GM19239 (cell line): ENCODE results near the gene PLCL1.

ENCODE experiments used
- DNase-seq: peaks from one replicate; pipeline ENCODE4 v3.0.0; 2011; ENCODE audit warnings: low spot score; ENCODE audit not compliant: insufficient read length
- FAIRE-seq: peaks from 2 replicates; lab custom pipeline; 2011; peaks lifted over from hg19 to GRCh38; lab: Jason Lieb, UNC

PLCL1 gene

DNA sequence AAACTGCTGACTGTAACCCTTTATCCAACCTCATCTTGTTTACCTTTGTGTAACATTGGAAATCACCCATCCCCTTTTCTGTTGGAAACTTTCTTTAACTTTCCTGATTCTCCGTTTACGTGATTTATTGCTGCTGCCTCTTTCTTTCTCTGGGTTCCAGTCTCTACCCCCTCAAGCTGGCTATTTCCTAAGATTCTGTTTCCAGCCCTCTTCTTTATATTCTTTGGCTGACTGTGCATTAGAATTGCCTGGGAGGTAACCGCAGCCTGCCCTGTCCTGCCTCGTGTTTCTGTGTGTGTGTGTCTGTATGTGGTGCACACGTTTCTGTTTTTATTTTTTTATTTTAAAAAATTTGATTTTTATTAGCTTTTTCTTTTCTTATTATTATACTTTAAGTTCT, 229.2 kb downstream of the PLCL1 start:
- FAIRE-seq (no peak), DNase-seq (no peak)

DNA sequence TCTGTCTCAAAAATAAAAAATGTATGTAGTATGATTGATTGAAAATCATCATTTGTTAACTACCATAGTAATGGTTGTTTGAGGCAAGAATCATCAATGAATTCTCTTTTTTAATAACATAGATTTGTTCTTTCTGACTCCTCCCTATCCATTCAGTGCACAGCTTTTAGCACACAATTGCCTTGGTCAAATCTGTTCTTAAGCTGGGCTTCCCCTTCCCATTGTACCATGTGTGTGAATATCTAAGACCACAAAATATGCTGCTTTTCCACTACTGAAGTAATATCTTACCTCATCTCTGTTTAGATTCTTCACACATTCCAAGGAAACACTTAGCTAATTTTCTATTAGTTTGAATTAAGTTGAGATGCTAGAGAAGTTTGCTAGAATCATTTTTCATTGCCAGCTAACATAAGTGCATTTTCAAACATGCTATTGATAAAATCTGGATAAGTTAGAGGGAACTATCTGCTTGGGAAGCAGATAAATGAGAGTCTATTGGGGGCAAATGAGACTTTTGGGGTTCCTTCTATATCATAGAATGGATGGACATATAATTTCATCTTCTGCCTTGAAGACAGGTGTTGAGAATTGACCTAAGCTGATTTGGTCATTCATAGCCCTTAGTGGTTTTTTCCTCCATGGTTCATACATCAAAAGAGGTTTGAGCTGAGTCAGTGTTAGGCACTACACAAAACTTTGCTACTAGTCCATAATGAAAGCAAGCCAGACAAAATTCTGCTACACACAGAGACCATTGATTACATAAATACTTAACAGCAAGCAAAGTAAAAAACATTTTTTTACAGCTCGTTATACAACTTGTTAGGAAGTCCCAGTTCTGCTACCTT, 231.9 kb downstream of the PLCL1 start:
- FAIRE-seq, result no peak
- DNase-seq, result no peak

DNA sequence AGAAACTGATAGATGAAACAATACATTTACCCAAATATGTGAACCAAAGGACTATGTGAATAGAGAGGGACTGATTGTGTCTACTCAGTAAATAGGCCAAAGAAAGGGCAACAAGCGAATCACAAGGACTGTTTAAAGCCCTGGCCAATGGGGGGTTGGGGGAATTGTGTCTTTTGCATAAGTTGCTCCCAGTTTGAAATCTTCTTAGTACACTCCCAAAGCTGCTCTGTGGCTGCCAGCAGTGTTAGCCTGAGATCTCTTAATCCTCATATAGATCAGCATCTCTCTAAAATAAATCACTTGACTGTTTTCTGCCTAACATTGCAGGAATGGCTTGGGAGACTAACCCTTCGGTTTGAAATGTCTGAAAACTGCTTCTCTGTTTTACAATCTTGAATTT, 236.4 kb downstream of the PLCL1 start:
- DNase-seq, result no peak
- no peak for FAIRE-seq

- FAIRE-seq, result no peak
These were observed 237.8 kb downstream of the PLCL1 start for GRCh38 chr2:198042189-198042588.

DNA sequence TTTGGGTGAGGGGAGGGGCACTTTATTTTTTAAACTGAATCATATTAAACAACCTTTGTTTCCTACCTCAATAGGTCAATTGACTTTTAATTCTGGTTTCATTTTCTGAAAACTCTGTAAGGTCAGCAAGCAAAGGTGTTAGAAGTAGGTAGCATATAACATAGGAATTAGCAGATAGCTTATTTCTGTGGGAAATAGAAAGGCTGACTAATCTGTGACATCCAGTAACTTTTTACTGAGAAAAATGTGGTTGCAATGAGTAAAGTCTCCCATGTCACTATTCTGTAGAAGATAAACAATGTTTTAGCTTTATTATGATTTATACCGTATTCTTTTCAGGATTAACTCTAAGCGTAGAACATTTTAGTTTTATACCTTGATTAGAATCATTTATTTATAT, 240.4 kb downstream of the PLCL1 start:
- FAIRE-seq (no peak), DNase-seq (no peak)

More at GRCh38 chr2:198042189-198042588, 237.8 kb downstream of the PLCL1 start:
- no peak for DNase-seq

DNA sequence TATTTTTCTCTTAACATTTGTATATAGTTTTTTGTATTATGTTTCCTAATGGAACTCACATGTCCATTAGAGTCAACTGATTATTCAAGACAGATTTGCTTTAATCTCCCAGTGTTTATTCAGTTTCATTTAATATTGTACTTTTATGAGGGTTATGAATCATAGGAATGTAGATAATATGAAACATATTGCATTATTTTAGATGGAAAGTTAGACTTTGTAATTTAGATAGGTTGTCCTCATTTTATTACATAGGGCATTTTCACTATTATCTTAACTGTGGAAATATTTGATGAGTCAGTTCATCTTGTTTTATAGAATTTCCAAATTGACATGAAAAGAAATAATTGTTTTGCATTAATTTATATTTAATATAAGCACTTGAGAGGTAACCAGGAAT, 240.8 kb downstream of the PLCL1 start:
- no peak for FAIRE-seq
- DNase-seq, result no peak

- DNase-seq (no peak), FAIRE-seq (no peak)
These were observed 248.3 kb downstream of the PLCL1 start for GRCh38 chr2:198052741-198053140.

DNA sequence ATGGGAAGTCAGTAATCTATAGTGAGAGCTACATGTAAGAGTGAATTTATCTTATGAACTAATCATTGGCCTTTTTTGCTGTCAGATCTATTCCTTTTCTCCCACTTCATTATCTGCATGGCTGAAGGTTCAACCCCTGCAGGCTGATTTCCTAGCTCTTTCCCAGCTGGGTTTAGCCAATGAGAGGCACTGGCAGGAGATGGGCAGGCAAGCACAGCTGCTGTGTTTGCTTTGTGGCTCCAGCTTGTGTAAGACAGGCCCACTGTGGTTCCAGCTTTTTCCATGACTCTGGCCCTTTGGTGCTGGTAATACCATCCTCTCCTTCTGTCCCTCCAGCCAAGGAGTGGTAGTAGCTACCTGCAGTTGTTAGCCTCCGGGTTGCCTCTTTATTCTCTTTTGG, 248.8 kb downstream of the PLCL1 start:
- DNase-seq (no peak), FAIRE-seq (no peak)

DNA sequence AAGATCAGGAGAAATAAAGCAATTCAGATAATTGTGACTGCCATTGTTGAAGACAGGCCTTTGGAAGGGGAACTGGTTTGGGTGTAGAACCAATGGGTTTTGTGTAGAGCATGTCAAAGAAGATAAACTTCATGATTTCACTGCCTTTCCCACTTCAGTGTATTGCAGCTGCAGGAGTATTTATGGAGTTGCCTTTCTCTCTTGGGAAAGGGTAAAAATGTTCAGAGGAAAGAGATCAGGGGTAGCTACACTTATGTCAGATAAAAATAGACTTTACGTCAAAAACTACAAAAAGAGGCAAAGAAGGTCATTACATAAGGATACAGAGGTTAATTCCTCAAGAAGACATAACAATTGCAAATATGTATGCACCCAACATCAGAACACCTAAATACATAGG, 249.4 kb downstream of the PLCL1 start:
- DNase-seq (no peak), FAIRE-seq (no peak)

DNA sequence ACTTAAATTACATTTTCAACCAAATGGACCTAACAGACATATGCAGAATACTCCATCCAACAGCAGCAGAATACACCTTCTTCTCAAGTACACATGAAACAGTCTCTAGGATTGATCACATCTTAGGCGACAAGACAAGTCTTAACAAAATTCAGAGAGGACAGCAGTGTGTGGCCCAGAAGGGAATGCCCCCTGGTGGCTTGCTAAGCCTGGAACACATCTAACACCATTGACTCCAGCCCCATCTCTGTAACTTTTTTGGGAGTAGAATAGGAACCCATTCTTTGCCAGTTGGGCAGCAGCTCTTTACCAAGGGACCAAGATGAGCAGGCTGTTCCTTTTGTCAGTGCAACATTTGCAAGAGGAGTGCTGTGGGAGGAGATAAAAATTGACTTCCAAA, 249.9 kb downstream of the PLCL1 start:
- FAIRE-seq (peak; percentile 59), DNase-seq (peak; percentile 13)

DNA sequence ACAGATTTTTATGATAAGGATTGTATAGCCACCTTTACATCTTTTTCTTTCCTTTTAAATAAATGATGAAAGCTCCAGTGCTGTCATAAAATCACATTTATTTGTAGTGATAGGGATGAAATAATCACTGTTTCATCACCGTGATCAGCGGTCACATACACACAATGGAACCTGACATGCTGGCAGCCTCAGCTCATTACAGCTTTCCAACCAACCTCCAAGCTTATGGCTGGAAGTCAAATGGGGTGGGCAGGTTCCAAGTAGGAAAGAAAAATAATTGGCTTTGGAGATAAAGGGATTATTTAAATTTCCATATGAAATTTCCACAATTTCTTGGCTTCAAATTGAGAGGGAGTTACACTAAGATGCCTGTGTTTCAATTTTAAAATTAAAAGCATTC, 251.3 kb downstream of the PLCL1 start:
- FAIRE-seq (no peak), DNase-seq (no peak)

- FAIRE-seq (no peak), DNase-seq (no peak)
These were observed 252.4 kb downstream of the PLCL1 start for GRCh38 chr2:198056836-198057235.

DNA sequence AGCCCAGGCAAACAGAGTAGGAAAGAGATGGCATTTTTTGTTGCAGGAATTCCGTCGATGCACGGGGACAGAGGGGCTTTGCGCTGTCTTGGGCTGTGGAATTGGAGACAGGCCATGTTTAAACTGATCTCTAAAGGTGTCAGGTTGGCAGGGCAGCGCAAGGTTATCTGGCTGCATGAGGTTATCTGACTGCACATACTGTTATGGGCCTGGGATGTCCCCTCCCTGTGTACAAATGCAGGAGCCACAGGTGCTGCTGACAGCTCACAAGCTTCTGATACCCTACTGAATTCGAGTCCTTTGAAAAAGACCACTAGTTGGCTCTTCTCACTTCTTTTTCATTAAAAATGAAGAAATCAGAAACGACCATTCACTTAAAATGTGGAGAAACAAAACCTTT, 255.4 kb downstream of the PLCL1 start:
- DNase-seq (no peak), FAIRE-seq (no peak)

DNA sequence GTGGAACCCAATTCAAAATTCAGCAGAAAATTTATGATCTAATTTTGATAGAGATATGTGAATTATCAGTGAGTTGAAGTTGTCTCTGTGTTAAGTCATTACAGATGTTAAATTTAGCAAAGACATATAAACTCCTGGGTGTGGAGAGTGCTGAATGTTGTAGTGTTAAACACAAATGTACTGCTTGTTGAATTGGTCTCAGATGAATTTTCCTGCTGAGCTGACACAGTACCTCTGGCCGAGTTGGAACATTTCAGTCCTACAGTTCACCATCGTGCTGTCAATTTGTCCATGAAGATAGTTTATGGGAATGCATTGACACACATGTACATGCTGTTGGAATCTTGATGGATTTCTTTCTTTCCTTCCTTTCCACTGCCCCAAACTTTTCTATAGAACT, 255.9 kb downstream of the PLCL1 start:
- DNase-seq (no peak), FAIRE-seq (no peak)

- no peak for DNase-seq
- no peak for FAIRE-seq
These were observed 258.4 kb downstream of the PLCL1 start for GRCh38 chr2:198062826-198063225.

DNA sequence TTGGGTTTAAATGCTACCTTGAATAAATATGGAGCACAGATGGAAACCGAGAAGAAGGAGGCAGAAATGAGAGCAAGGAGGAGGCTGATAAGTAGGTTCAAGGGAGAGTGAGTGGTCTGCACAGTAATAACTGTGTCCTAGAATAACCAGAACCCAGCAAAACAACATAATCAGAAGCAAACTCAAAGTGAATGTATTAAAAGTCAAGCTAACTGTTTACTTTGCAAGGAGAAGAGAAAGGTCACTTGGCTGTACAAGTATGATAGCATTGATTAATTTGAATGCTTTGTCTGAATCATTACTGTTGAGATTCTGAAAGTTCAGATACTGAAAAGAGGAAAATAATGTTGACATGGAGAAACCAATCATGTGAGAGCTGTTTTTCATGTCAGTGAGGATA, 258.8 kb downstream of the PLCL1 start:
- DNase-seq, result no peak

GRCh38 chr2:198065322-198065721, 260.9 kb downstream of the PLCL1 start:
- DNase-seq (no peak), FAIRE-seq (no peak)

More for the DNA sequence above, 258.8 kb downstream of the PLCL1 start:
- no peak for FAIRE-seq

DNA sequence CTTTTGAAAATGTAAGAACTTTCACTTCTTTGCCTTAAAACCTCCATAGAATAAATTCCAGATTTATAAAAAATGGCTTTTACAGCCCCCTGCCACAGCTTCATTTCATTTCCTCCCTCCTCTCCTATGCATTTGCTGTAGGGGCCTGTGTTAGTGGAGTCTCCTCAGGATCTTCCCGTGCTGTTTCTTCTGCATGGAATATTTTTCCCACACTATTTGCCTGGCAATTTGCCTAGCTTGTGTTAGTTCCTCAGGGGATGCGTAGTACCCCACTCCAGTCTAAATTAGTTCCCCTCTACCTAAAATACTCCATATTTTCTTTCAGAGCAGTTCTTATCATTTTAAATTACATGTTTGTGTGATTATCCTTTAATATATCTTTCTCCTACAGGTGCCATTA, 262.2 kb downstream of the PLCL1 start:
- FAIRE-seq, result no peak

GRCh38 chr2:198072655-198073054, 268.3 kb downstream of the PLCL1 start:
- DNase-seq (no peak), FAIRE-seq (no peak)

More for the DNA sequence above, 262.2 kb downstream of the PLCL1 start:
- no peak for DNase-seq

GRCh38 chr2:198073253-198073652, 268.9 kb downstream of the PLCL1 start:
- FAIRE-seq, result no peak
- DNase-seq, result no peak

DNA sequence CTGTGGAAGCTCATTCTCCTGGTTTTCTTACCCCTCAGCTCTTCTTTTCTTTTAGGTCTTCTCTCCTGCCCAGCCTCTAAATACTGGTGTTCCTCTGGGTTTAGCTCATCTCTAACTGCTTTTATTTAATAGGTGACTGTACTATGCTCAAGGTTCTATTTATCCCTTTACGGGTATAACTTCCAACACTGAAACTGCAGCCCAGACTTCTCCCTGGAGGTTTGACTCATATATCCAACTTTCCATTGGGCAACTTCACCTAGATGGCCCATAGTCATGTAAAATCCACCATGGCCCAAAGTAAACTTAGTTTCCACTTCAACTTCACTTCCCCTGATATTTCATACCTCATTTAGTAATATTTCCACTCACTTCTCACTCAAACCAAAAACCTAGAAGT, 273.1 kb downstream of the PLCL1 start:
- FAIRE-seq (no peak), DNase-seq (no peak)
